Keratinocyte (primary cell): ENCODE data around the gene ELL. TPM values are rescaled to one million over a fixed set of nuclear protein-coding genes. Genes with fewer than 3 reads are reported as not detected.

Source experiments
- DNase-seq: peaks from one replicate; pipeline ENCODE4 v3.0.0-alpha.2; 2011; ENCODE audit warnings: low read depth, missing footprints, low spot score
- FAIRE-seq: peaks from 2 replicates; lab custom pipeline; 2011; peaks lifted over from hg19 to GRCh38; lab: Jason Lieb, UNC
- H2AFZ ChIP-seq: 2 replicates; pipeline ENCODE4 v1.6.0; 2012; ENCODE audit warnings: low read length, control low read depth, inconsistent platforms; ENCODE audit not compliant: control insufficient read depth
- H3K27ac ChIP-seq: 2 replicates; pipeline ENCODE4 v1.5.1; 2011; ENCODE audit warnings: low read length; ENCODE audit not compliant: control insufficient read depth, insufficient read depth
- H3K27me3 ChIP-seq: 3 replicates; pipeline ENCODE4 v1.6.0; 2011; ENCODE audit warnings: low read length; ENCODE audit not compliant: control insufficient read depth, insufficient read depth; ENCODE audit errors: extremely low read depth
- H3K36me3 ChIP-seq, 2 experiments: 2 replicates in 1 of 2; 3 replicates in 1 of 2; pipeline ENCODE4 v1.5.1; 2011; ENCODE audit warnings: low read length in 2 of 2, mild to moderate bottlenecking in 1 of 2; ENCODE audit not compliant: control insufficient read depth in 2 of 2, insufficient read depth in 2 of 2; ENCODE audit errors: extremely low read depth in 1 of 2
- H3K4me1 ChIP-seq: 3 replicates; pipeline ENCODE4 v1.5.1; 2011; ENCODE audit warnings: low read length; ENCODE audit not compliant: control insufficient read depth, insufficient read depth; ENCODE audit errors: extremely low read depth
- H3K4me2 ChIP-seq: 3 replicates; pipeline ENCODE4 v1.6.0; 2011; ENCODE audit warnings: low read depth, low read length; ENCODE audit not compliant: control insufficient read depth, insufficient read depth; ENCODE audit errors: extremely low read depth
- H3K4me3 ChIP-seq, 3 experiments: fragments of 200-600 bp in 1 of 3; sonication (generic) in 1 of 3; 2 replicates in 2 of 3; 3 replicates in 1 of 3; pipeline ENCODE4 v1.5.1; 2011 to 2016; ENCODE audit warnings: low read length in 3 of 3, mild to moderate bottlenecking in 3 of 3, control low read depth in 2 of 3, inconsistent platforms in 1 of 3, low read depth in 1 of 3, mixed read lengths in 1 of 3, mixed run types in 1 of 3, moderate library complexity in 1 of 3; ENCODE audit not compliant: control insufficient read depth in 2 of 3, insufficient read depth in 2 of 3; ENCODE audit errors: extremely low read depth in 1 of 3
- H3K79me2 ChIP-seq: 2 replicates; pipeline ENCODE4 v1.6.0; 2012; ENCODE audit warnings: low read length; ENCODE audit not compliant: control insufficient read depth, insufficient read depth
- H3K9ac ChIP-seq: 3 replicates; pipeline ENCODE4 v1.6.0; 2011; ENCODE audit warnings: low read length; ENCODE audit not compliant: control insufficient read depth, insufficient read depth; ENCODE audit errors: extremely low read depth
- H3K9me1 ChIP-seq: 3 replicates; pipeline ENCODE4 v1.6.0; 2011; ENCODE audit warnings: low read length; ENCODE audit not compliant: control insufficient read depth, insufficient read depth; ENCODE audit errors: extremely low read depth
- H3K9me3 ChIP-seq: 2 replicates; pipeline ENCODE4 v1.5.1; 2012; ENCODE audit warnings: low read depth, low read length; ENCODE audit not compliant: control insufficient read depth
- H4K20me1 ChIP-seq: 3 replicates; pipeline ENCODE4 v1.6.0; 2011; ENCODE audit warnings: low read length; ENCODE audit not compliant: control insufficient read depth, insufficient read depth; ENCODE audit errors: extremely low read depth
- EZH2 ChIP-seq: IDR thresholded peaks from one replicate; pipeline ENCODE4 v1.6.1; 2012; ENCODE audit warnings: inconsistent platforms, mild to moderate bottlenecking, low read length, moderate library complexity
- dilution Hi-C: fragments of 300-500 bp; cut with MboI; formaldehyde crosslinking; loops from one replicate; pipeline ENCODE4 v1.7.0; 2020; ENCODE audit warnings: low sequenced_read_pairs; ENCODE audit not compliant: extremely low pct_ligation_motif_present
- polyA plus RNA-seq, 5 experiments: library from polyadenylated mRNA; depleted of rRNA in 3 of 5; stranded (reverse) in 3 of 5; stranded (forward) in 1 of 5; unstranded in 1 of 5; fragments of >200 nt; gene quantifications; 1 replicate in 1 of 5; 2 replicates in 3 of 5; 3 replicates in 1 of 5; pipeline versions ENCODE4 v1.2.1 to v1.2.3, GENCODE V29; 2011 to 2012; ENCODE audit warnings: missing spikeins in 2 of 5, low read depth in 1 of 5, low replicate concordance in 1 of 5
- TF ChIP-seq, protein P1 (sequence below), 3 experiments: IDR thresholded peaks in 1 of 3; conservative IDR thresholded peaks in 1 of 3; optimal IDR thresholded peaks in 1 of 3; 2 replicates in 2 of 3; 3 replicates in 1 of 3; pipeline versions ENCODE3 to v1.5.1; 2011; ENCODE audit warnings: low read length in 3 of 3, mild to moderate bottlenecking in 3 of 3, moderate library complexity in 2 of 3, control low read depth in 1 of 3, inconsistent platforms in 1 of 3; ENCODE audit not compliant: insufficient read depth in 2 of 3; ENCODE audit errors: extremely low read depth in 1 of 3

Gene ELL
- polyA plus RNA-seq, 1 donor (not counting 4 experiments of a cell fraction or from before 2014, with no cell fraction given): 4.4 TPM

DNA sequence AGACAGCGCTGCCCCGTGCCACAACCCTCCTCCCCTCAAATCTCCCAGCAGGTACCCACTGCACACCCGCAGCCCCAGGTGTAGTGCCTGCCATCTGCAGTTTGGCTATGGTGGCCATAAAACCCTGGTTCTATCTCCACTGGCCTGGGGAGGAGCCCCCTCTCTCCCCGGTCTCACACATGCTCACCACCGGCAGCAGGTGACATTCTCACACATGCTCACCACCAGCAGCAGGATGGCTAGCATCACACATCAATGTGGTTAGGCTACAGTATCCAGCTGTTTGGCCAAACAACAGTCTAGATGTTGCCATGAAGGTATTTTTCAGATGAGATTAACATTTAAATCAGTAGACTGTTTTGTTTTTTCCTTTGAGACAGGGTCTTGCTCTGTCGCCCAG, 31.1 kb downstream of the ELL start:
- Histone ChIP-seq H3K4me3 (no peak overlapping the region), H3K4me1 (peaks cover 37% of the 10 kb centered on the region), H3K27me3 (no peaks in the 10 kb centered on the region), H3K9me3 (no peaks in the 10 kb centered on the region), H3K27ac (no peak overlapping the region), H4K20me1 (peaks cover 41% of the 10 kb centered on the region), H3K4me2 (no peak overlapping the region), H3K9me1 (peaks cover 22% of the 10 kb centered on the region), H3K9ac (no peak overlapping the region), H3K79me2 (peaks cover 97% of the 10 kb centered on the region), H2AFZ (no peak overlapping the region), H3K36me3 (peaks cover 5 to 12% of the 10 kb centered on the region in 2 experiments)
- FAIRE-seq (no peak), DNase-seq (no peak)
- TF ChIP-seq, protein P1, sequence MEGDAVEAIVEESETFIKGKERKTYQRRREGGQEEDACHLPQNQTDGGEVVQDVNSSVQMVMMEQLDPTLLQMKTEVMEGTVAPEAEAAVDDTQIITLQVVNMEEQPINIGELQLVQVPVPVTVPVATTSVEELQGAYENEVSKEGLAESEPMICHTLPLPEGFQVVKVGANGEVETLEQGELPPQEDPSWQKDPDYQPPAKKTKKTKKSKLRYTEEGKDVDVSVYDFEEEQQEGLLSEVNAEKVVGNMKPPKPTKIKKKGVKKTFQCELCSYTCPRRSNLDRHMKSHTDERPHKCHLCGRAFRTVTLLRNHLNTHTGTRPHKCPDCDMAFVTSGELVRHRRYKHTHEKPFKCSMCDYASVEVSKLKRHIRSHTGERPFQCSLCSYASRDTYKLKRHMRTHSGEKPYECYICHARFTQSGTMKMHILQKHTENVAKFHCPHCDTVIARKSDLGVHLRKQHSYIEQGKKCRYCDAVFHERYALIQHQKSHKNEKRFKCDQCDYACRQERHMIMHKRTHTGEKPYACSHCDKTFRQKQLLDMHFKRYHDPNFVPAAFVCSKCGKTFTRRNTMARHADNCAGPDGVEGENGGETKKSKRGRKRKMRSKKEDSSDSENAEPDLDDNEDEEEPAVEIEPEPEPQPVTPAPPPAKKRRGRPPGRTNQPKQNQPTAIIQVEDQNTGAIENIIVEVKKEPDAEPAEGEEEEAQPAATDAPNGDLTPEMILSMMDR (optimal IDR thresholded peaks at IDR 0.05 in 1 of 3, IDR thresholded peaks at IDR 0.05 in 1 of 3, conservative IDR thresholded peaks at IDR 0.05 in 1 of 3; ENCODE audit: extremely low read depth in 1 of 3, insufficient read depth in 2 of 3, low read length in 3 of 3): no peak
- TF ChIP-seq EZH2: no peak
- dilution Hi-C loops: no loop called here

DNA sequence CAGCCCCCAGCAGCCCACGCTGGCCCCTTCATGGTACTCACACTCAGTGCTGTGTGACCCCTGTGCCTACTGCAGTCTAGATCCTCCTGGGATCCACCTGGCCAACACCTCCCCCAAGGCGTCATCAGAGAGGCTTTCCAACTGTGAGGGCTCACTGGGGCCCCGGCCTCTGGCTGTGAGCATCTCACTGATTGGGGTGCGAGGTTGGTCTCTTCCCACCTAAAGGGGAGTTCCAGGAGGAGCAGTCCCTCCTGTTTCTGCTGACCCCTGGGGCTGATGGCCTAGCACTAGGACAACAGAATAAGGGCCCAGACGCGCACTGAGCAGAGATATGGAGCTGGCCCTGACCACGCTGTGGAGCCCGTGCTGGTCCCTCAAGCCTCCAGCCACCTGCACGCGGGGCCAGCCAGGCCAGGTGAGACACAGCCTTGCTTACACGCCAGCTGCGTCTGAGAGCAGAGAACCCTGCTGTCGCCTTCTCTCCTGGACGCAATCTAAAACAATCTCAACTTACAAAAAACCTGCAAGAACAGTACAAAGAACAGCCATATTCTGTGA, 32.2 kb downstream of the ELL start:
- no peak for FAIRE-seq
- H4K20me1 ChIP-seq: peaks cover 39% of the 10 kb centered on the region

More for the DNA sequence above, 32.2 kb downstream of the ELL start:
- no peak for DNase-seq
- Histone ChIP-seq H3K27me3 (no peaks in the 10 kb centered on the region), H3K9me3 (no peaks in the 10 kb centered on the region), H3K27ac (no peak overlapping the region), H3K9ac (no peak overlapping the region), H3K4me2 (no peak overlapping the region), H2AFZ (no peak overlapping the region), H3K4me1 (peaks cover 26% of the 10 kb centered on the region), H3K9me1 (peaks cover 14% of the 10 kb centered on the region), H3K79me2 (peaks cover 97% of the 10 kb centered on the region), H3K36me3 (peaks cover 5 to 8% of the 10 kb centered on the region in 2 experiments), H3K4me3 (no peak overlapping the region)
- dilution Hi-C loops: no loop called here
- no peak for TF ChIP-seq EZH2
- TF ChIP-seq, protein P1 (optimal IDR thresholded peaks at IDR 0.05 in 1 of 3, IDR thresholded peaks at IDR 0.05 in 1 of 3, conservative IDR thresholded peaks at IDR 0.05 in 1 of 3; ENCODE audit: extremely low read depth in 1 of 3, insufficient read depth in 2 of 3, low read length in 3 of 3): no peak
